Keratinocyte (primary cell): Measurements from ENCODE around the gene ACTL7B.

Experiments used
- EZH2 ChIP-seq: IDR thresholded peaks from one replicate; pipeline ENCODE4 v1.6.1; 2012; ENCODE audit warnings: inconsistent platforms, mild to moderate bottlenecking, low read length, moderate library complexity
- TF ChIP-seq, protein P1 (sequence below), 3 experiments: IDR thresholded peaks in 1 of 3; conservative IDR thresholded peaks in 1 of 3; optimal IDR thresholded peaks in 1 of 3; 2 replicates in 2 of 3; 3 replicates in 1 of 3; pipeline versions ENCODE3 to v1.5.1; 2011; ENCODE audit warnings: low read length in 3 of 3, mild to moderate bottlenecking in 3 of 3, moderate library complexity in 2 of 3, control low read depth in 1 of 3, inconsistent platforms in 1 of 3; ENCODE audit not compliant: insufficient read depth in 2 of 3; ENCODE audit errors: extremely low read depth in 1 of 3

- TF ChIP-seq, protein P1, sequence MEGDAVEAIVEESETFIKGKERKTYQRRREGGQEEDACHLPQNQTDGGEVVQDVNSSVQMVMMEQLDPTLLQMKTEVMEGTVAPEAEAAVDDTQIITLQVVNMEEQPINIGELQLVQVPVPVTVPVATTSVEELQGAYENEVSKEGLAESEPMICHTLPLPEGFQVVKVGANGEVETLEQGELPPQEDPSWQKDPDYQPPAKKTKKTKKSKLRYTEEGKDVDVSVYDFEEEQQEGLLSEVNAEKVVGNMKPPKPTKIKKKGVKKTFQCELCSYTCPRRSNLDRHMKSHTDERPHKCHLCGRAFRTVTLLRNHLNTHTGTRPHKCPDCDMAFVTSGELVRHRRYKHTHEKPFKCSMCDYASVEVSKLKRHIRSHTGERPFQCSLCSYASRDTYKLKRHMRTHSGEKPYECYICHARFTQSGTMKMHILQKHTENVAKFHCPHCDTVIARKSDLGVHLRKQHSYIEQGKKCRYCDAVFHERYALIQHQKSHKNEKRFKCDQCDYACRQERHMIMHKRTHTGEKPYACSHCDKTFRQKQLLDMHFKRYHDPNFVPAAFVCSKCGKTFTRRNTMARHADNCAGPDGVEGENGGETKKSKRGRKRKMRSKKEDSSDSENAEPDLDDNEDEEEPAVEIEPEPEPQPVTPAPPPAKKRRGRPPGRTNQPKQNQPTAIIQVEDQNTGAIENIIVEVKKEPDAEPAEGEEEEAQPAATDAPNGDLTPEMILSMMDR (optimal IDR thresholded peaks at IDR 0.05 in 1 of 3, IDR thresholded peaks at IDR 0.05 in 1 of 3, conservative IDR thresholded peaks at IDR 0.05 in 1 of 3; ENCODE audit: extremely low read depth in 1 of 3, insufficient read depth in 2 of 3, low read length in 3 of 3): no peak
- TF ChIP-seq EZH2: no peak
These were observed 11.3 kb upstream of the ACTL7B start for GRCh38 chr9:108867116-108867515.
